Tibial nerve (tissue), 4 donors: Measurements from ENCODE around the gene WDR82. TPM values are rescaled to one million over a fixed set of nuclear protein-coding genes. Genes with fewer than 3 reads are reported as not detected.

Experiments
- DNase-seq, 2 donors: peaks; one replicate each; pipeline ENCODE4 v3.0.0-alpha.2; 2019; ENCODE audit warnings: low spot score in 2 of 2
- H3K27ac ChIP-seq, 4 donors: fragments of 200-600 bp; sonication (generic) in 3 of 4; one replicate each; pipeline ENCODE4 v1.5.1; 2017 to 2019; ENCODE audit warnings: mild to moderate bottlenecking in 1 of 4
- H3K27me3 ChIP-seq, 2 donors: fragments of 200-600 bp; sonication (generic) in 1 of 2; one replicate each; pipeline versions ENCODE4 v1.5.1 to v1.6.0; 2017 to 2019
- H3K36me3 ChIP-seq, 3 donors: fragments of 200-600 bp; sonication (generic); one replicate each; pipeline ENCODE4 v1.5.1; 2018 to 2019
- H3K4me1 ChIP-seq, 4 donors: fragments of 200-600 bp; sonication (generic) in 3 of 4; one replicate each; pipeline ENCODE4 v1.5.1; 2017 to 2019
- H3K4me3 ChIP-seq, 4 donors: fragments of 200-600 bp; sonication (generic) in 3 of 4; one replicate each; pipeline ENCODE4 v1.5.1; 2017 to 2019; ENCODE audit warnings: mild to moderate bottlenecking in 1 of 4, moderate library complexity in 1 of 4
- H3K9me3 ChIP-seq, 4 donors: fragments of 200-600 bp; sonication (generic) in 3 of 4; one replicate each; pipeline ENCODE4 v1.5.1; 2017 to 2019
- EP300 ChIP-seq, 2 donors: sonication (generic); formaldehyde crosslinking; IDR thresholded peaks; one replicate each; pipeline ENCODE4 v1.6.1; 2017; ENCODE audit warnings: antibody characterized with exemption in 2 of 2, mild to moderate bottlenecking in 1 of 2
- POLR2A ChIP-seq, 2 donors: fragments of 450-650 bp; IDR thresholded peaks; one replicate each; pipeline ENCODE4 v1.6.1; 2017; ENCODE audit warnings: antibody characterized with exemption in 2 of 2, mild to moderate bottlenecking in 2 of 2, moderate library complexity in 2 of 2
- WGBS, 2 donors: methylation state at CpG; one replicate each; pipeline ENCODE4 v1.1.5; 2018; 5-methylcytosine and 5-hydroxymethylcytosine counted together
- total RNA-seq, 4 donors: library from RNA; depleted of rRNA; stranded (reverse); fragments of >200 nt; gene quantifications; one replicate each; pipeline ENCODE4 v1.1.0, GENCODE V29; 2016
- TF ChIP-seq, protein P1 (sequence below), 5 experiments: fragments of 200-600 bp in 3 of 5; fragments of 450-650 bp in 2 of 5; sonication (generic) in 3 of 5; IDR thresholded peaks; one replicate each; pipeline ENCODE4 v1.5.1; 2016 to 2019; ENCODE audit warnings: antibody characterized with exemption in 5 of 5, mild to moderate bottlenecking in 3 of 5, moderate library complexity in 2 of 5

WDR82 gene
- total RNA-seq, 4 donors from 2014 or later, result 42.1 to 52.9 (median 48.6) TPM

DNA sequence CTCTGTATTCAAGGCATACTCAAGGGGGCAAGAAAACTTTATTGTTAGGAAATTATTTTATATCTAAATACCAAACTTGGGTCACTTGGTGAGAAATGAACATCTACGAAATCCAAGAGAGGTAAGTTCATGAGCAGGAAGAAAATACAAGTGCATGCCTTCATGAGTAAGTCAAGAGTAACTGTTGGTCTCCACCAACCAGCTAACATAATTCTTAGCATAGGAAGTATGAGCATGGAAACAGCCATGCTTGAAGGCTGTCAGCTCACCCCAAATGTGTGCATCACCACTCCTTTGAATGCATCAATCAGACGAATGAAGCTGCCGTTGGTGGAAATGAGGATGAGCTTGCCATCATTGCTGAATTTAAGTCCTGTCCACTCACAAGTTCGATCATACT is 19.0 kb downstream of the WDR82 start:
- 81 to 91% methylated on average over 4 of the region's 4 CpGs for WGBS, 2 donors
- Histone ChIP-seq H3K36me3 (peaks cover 9 to 100% (median 43%) of the 10 kb centered on the region in 3 donors), H3K27ac (no peak overlapping the region), H3K4me3 (no peak overlapping the region), H3K27me3 (no peaks in the 10 kb centered on the region), H3K9me3 (no peaks in the 10 kb centered on the region), H3K4me1 (peaks cover 0 to 37% (median 0%) of the 10 kb centered on the region in 4 donors)
- no peak for DNase-seq
- no peak for TF ChIP-seq POLR2A (IDR thresholded peaks at IDR 0.05)
- TF ChIP-seq, protein P1, sequence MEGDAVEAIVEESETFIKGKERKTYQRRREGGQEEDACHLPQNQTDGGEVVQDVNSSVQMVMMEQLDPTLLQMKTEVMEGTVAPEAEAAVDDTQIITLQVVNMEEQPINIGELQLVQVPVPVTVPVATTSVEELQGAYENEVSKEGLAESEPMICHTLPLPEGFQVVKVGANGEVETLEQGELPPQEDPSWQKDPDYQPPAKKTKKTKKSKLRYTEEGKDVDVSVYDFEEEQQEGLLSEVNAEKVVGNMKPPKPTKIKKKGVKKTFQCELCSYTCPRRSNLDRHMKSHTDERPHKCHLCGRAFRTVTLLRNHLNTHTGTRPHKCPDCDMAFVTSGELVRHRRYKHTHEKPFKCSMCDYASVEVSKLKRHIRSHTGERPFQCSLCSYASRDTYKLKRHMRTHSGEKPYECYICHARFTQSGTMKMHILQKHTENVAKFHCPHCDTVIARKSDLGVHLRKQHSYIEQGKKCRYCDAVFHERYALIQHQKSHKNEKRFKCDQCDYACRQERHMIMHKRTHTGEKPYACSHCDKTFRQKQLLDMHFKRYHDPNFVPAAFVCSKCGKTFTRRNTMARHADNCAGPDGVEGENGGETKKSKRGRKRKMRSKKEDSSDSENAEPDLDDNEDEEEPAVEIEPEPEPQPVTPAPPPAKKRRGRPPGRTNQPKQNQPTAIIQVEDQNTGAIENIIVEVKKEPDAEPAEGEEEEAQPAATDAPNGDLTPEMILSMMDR (IDR thresholded peaks at IDR 0.05), result no peak
- no peak for TF ChIP-seq EP300 (IDR thresholded peaks at IDR 0.05)

DNA sequence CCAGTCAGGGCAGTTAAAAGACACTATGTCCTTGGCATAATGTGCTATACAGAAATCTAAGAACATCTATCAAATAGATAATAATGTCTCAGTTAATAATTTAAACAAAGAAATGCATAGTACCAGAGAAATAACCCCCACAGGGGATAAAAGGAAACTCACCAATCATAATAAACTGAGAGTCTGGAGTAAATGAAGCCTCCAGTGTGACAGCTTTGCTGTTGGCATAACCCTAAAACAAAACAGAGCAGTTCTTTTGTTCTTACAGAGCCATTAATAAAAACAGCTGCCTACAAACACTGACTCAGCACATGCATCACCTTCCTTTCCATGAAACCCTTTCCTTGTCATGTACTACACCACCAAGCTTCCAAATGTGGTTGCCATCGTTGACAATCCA is 19.4 kb downstream of the WDR82 start:
- no peak overlapping the region for H3K27ac ChIP-seq
- TF ChIP-seq, protein P1 (IDR thresholded peaks at IDR 0.05), result no peak
- TF ChIP-seq POLR2A (IDR thresholded peaks at IDR 0.05) (no peak), EP300 (IDR thresholded peaks at IDR 0.05) (no peak)
- peaks cover 0 to 35% (median 2%) of the 10 kb centered on the region in 4 donors for H3K4me1 ChIP-seq

DNA sequence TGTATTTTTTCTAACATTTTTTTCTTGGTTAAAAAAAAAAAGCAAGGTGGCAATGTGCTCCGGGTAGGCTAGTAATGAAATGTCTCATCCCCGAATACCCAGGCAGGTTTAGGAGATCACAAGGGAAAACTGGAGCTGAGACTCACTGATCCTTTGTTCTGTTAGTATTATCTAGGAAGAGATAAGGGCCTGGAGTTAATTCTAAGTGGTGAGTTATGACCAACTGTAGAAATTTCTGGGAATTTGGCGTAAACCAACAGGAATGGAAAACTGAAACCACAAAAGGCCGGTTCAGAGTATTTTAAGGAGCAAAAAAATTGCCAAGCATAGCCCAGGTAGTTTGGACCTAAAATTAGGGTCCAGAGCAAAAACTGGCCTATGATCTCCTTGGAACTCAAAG is 20.5 kb downstream of the WDR82 start:
- TF ChIP-seq EP300 (IDR thresholded peaks at IDR 0.05) (no peak), POLR2A (IDR thresholded peaks at IDR 0.05) (no peak)
- TF ChIP-seq, protein P1 (IDR thresholded peaks at IDR 0.05), result no peak
- H3K4me1 ChIP-seq, result peaks cover 0 to 34% (median 7%) of the 10 kb centered on the region in 4 donors
- no peak overlapping the region for H3K4me3 ChIP-seq
- peaks cover 9 to 100% (median 44%) of the 10 kb centered on the region in 3 donors for H3K36me3 ChIP-seq
- DNase-seq, result no peak
- H3K27ac ChIP-seq, result no peak overlapping the region
- no peaks in the 10 kb centered on the region for H3K27me3 ChIP-seq
- H3K9me3 ChIP-seq, result no peaks in the 10 kb centered on the region
- WGBS, 2 donors, result 81 to 91% methylated on average over 4 of the region's 4 CpGs

More for the DNA sequence above, 19.4 kb downstream of the WDR82 start:
- WGBS, 2 donors, result 26 to 49% methylated on average over 1 of the region's 1 CpG
- Histone ChIP-seq H3K9me3 (no peaks in the 10 kb centered on the region), H3K36me3 (peaks cover 9 to 100% (median 44%) of the 10 kb centered on the region in 3 donors), H3K27me3 (no peaks in the 10 kb centered on the region), H3K4me3 (no peak overlapping the region)
- no peak for DNase-seq

DNA sequence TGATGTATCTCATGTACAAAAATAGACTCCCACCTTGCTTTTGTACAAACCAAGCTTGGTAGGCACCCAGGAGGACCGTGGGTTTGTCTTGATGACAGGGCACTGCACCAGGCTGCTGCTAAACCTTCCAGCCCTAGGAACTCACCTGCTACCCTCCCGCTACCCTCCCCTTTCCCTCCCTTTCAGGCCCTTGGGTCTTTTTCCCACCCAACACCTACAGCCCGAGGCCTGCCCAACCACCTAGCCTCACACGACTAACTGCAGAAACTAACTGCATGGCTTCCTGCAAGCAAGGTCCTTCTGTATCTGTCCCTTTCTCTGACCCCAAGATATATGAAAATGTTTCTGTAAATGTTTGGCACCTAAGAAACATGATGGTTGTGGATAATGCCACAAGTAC is 21.8 kb downstream of the WDR82 start:
- WGBS, 2 donors, result 85 to 87% methylated on average over 4 of the region's 4 CpGs
- TF ChIP-seq POLR2A (IDR thresholded peaks at IDR 0.05), result no peak
- no peak for TF ChIP-seq EP300 (IDR thresholded peaks at IDR 0.05)
- TF ChIP-seq, protein P1 (IDR thresholded peaks at IDR 0.05), result no peak
- H3K27ac ChIP-seq, result no peak overlapping the region

DNA sequence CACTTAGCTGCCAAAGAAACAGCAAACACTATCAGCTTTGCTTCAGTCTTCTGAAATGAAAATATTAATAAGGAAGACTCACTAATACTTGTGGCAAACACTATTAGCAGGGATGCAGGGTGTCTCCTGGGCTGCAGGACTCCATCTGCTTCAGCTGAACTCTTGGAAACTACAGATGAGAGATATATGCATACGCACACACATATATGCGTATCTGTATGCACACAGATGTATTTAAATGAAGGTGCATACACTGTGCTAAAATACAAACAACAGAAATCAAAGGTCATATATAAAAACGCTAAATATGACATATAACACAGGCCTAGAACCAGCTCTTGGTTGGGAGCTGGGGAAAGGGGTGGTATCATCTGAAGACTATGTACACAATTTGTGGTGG is 22.3 kb downstream of the WDR82 start:
- DNase-seq, result no peak
- H3K4me3 ChIP-seq, result no peak overlapping the region
- no peaks in the 10 kb centered on the region for H3K27me3 ChIP-seq
- TF ChIP-seq, protein P1 (IDR thresholded peaks at IDR 0.05), result no peak
- TF ChIP-seq POLR2A (IDR thresholded peaks at IDR 0.05), result no peak
- TF ChIP-seq EP300 (IDR thresholded peaks at IDR 0.05), result no peak
- H3K27ac ChIP-seq, result no peak overlapping the region
- 79 to 93% methylated on average over 3 of the region's 3 CpGs for WGBS, 2 donors
- no peaks in the 10 kb centered on the region for H3K9me3 ChIP-seq
- peaks cover 0 to 20% (median 7%) of the 10 kb centered on the region in 4 donors for H3K4me1 ChIP-seq
- peaks cover 9 to 100% (median 46%) of the 10 kb centered on the region in 3 donors for H3K36me3 ChIP-seq

More for the DNA sequence above, 21.8 kb downstream of the WDR82 start:
- H3K4me3 ChIP-seq, result no peak overlapping the region
- H3K36me3 ChIP-seq, result peaks cover 9 to 100% (median 47%) of the 10 kb centered on the region in 3 donors
- H3K9me3 ChIP-seq, result no peaks in the 10 kb centered on the region
- no peaks in the 10 kb centered on the region for H3K27me3 ChIP-seq
- H3K4me1 ChIP-seq, result peaks cover 0 to 23% (median 7%) of the 10 kb centered on the region in 4 donors
- DNase-seq, result no peak
